GM18951 (cell line): Measurements from ENCODE around the gene VAPB.

Experiments used
- POLR2A ChIP-seq: IDR thresholded peaks from 4 replicates; pipeline ENCODE4 v1.6.1; 2011; ENCODE audit warnings: mild to moderate bottlenecking; ENCODE audit not compliant: insufficient read length, insufficient read depth; ENCODE audit errors: extremely low read depth
- in situ Hi-C: fragments of 300-500 bp; cut with MboI; formaldehyde crosslinking; loops from one replicate; pipeline ENCODE4 v1.12.0; 2022; ENCODE audit warnings: low sequenced_read_pairs, mixed read lengths, inconsistent platforms; ENCODE audit not compliant: unreplicated experiment

VAPB gene

GRCh38 chr20:58470336-58471192 lies 81.5 kb downstream of the VAPB start:
- TF ChIP-seq POLR2A: no peak
- in situ Hi-C loops: no loop called here

GRCh38 chr20:58471193-58472164 lies 82.5 kb downstream of the VAPB start:
- no peak for TF ChIP-seq POLR2A
- in situ Hi-C loops: no loop called here

GRCh38 chr20:58472273-58473018 lies 83.4 kb downstream of the VAPB start:
- in situ Hi-C loops: no loop called here
- TF ChIP-seq POLR2A: no peak

GRCh38 chr20:58473453-58474425 lies 84.7 kb downstream of the VAPB start:
- in situ Hi-C loops: no loop called here
- TF ChIP-seq POLR2A: no peak

GRCh38 chr20:58475466-58475865 lies 86.4 kb downstream of the VAPB start:
- no peak for TF ChIP-seq POLR2A
- in situ Hi-C loops: no loop called here

GRCh38 chr20:58478141-58478805 lies 89.2 kb downstream of the VAPB start:
- TF ChIP-seq POLR2A: no peak
- in situ Hi-C loops: no loop called here

GRCh38 chr20:58479726-58480440 lies 90.9 kb downstream of the VAPB start:
- in situ Hi-C loops: no loop called here
- TF ChIP-seq POLR2A: no peak

- TF ChIP-seq POLR2A: no peak
- in situ Hi-C loops: no loop called here
Measured at GRCh38 chr20:58480551-58481336, 91.7 kb downstream of the VAPB start.

GRCh38 chr20:58481481-58482021 lies 92.5 kb downstream of the VAPB start:
- in situ Hi-C loops: no loop called here

GRCh38 chr20:58482416-58482815 lies 93.4 kb downstream of the VAPB start:
- in situ Hi-C loops: no loop called here
- no peak for TF ChIP-seq POLR2A

More at GRCh38 chr20:58481481-58482021, 92.5 kb downstream of the VAPB start:
- no peak for TF ChIP-seq POLR2A
